ENCODE measurements around the gene CCT5.
"Not testable (repeated sequence)": the region's sequence is repeated elsewhere in the genome, so short reads cannot be mapped to it uniquely, and the experiment has no call there.

CCT5 gene

GRCh38 chr5:10278658-10279279, 28.7 kb downstream of the CCT5 start:
- DNase-seq, result no peak

GRCh38 chr5:10279328-10279727, 29.2 kb downstream of the CCT5 start:
- DNase-seq, result no peak

- no peak for DNase-seq
These were observed 30.0 kb downstream of the CCT5 start for GRCh38 chr5:10279925-10280720.

- peak; percentile 72 for DNase-seq
These were observed 34.0 kb downstream of the CCT5 start for GRCh38 chr5:10283927-10284635.

GRCh38 chr5:10285362-10285761, 35.3 kb downstream of the CCT5 start:
- not testable (repeated sequence) for DNase-seq

- no peak for DNase-seq
These were observed 36.2 kb downstream of the CCT5 start for GRCh38 chr5:10286162-10286861.

GRCh38 chr5:10286862-10287227, 36.8 kb downstream of the CCT5 start:
- no peak for DNase-seq

- peak; percentile 11 for DNase-seq
These were observed 38.6 kb downstream of the CCT5 start for GRCh38 chr5:10288592-10289219.

- DNase-seq, result no peak
These were observed 39.3 kb downstream of the CCT5 start for GRCh38 chr5:10289353-10289752.

GRCh38 chr5:10289991-10290390, 39.9 kb downstream of the CCT5 start:
- DNase-seq, result no peak

GRCh38 chr5:10290438-10290837, 40.4 kb downstream of the CCT5 start:
- no peak for DNase-seq

- DNase-seq, result no peak
These were observed 41.7 kb downstream of the CCT5 start for GRCh38 chr5:10291692-10292339.

- no peak for DNase-seq
These were observed 44.0 kb downstream of the CCT5 start for GRCh38 chr5:10293907-10294662.

- no peak for DNase-seq
These were observed 45.7 kb downstream of the CCT5 start for GRCh38 chr5:10295619-10296326.

- DNase-seq, result no peak
These were observed 47.6 kb downstream of the CCT5 start for GRCh38 chr5:10297646-10298204.

GRCh38 chr5:10300246-10300645, 50.2 kb downstream of the CCT5 start:
- no peak for DNase-seq

- no peak for DNase-seq
These were observed 51.2 kb downstream of the CCT5 start for GRCh38 chr5:10301266-10301665.

GRCh38 chr5:10301842-10302610, 51.9 kb downstream of the CCT5 start:
- DNase-seq, result no peak

- DNase-seq, result no peak
These were observed 53.1 kb downstream of the CCT5 start for GRCh38 chr5:10303201-10303600.

- DNase-seq, result no peak
These were observed 53.7 kb downstream of the CCT5 start for GRCh38 chr5:10303699-10304170.

Data from CD4-positive, alpha-beta T cell treated with Interleukin-21 for 1 hour (primary cell).